ENCODE data around the gene SLC44A5. TPM values are rescaled to one million over a fixed set of nuclear protein-coding genes. Genes with fewer than 3 reads are reported as not detected.
"Not testable (repeated sequence)": the region's sequence is repeated elsewhere in the genome, so short reads cannot be mapped to it uniquely, and the experiment has no call there.

SLC44A5 gene
- total RNA-seq, 2 experiments from 2014 or later, result not detected

DNA sequence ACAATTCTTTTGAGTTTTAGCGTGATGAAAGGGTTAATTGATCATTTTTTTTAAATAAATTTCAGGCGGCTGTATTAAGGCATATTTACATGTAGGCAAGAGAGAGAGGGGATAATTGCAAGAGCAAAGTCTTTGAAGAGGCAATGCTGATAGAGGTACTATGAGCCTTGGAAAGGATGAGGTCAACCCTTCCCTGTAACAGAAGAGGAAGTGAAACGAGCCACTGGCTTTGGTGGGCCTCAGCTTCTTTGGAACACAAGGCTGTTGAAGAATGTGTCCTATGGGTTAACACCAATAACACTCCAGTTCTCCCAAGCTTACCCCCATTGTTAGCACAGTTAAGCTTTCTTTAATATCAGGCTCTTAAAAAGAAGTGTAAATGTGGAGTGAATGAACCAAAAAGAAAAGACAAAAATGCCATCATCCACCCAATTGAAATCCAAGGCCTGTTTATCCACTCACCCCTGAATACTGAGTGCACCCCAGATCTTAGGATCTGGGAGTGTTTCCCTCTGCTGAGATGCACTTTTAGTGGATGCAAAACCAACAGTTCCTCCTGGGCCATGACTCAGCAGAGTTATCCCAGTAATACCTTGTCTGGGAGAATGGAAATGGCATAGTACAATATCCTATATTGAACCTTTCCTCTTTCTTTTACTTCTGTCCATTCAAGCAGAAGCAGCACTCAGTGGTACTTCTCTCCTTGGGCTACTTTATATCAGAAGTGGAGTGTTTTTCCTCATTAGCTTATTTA lies 216.4 kb downstream of the SLC44A5 start:
- POLR2A ChIA-PET, result no interaction called here
- Mint-ChIP-seq H3K9me3 (ENCODE audit: low read depth) (peaks cover 7% of the 10 kb centered on the region), H3K27ac (no peak overlapping the region), H3K36me3 (ENCODE audit: low read depth) (no peaks in the 10 kb centered on the region), H3K27me3 (no peaks in the 10 kb centered on the region), H3K4me1 (no peaks in the 10 kb centered on the region), H3K4me3 (no peak overlapping the region)
- DNase-seq (no peak), ATAC-seq (no peak)
- intact Hi-C loops (cut with DNase I, micrococcal nuclease), result no loop called here
- CTCF ChIA-PET, result no interaction called here

DNA sequence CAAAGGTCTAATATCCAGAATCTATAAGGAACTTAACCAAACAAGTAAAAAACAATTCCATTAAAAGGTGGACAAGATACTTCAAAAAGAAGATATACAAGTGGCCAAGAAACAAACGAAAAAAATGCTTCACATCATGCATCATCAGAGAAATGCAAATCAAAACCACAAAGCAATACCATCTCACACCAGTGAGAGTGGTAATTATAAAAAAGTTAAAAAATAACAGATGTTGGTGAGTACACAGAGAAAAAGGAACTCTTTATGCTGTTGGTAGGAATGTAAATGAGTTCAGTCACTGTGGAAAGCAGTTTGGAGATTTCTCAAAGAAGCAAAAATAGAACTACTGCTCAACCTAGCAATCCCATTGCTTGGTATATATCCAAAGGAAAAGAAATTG lies 218.6 kb downstream of the SLC44A5 start:
- Mint-ChIP-seq H3K4me3 (no peak overlapping the region), H3K4me1 (no peaks in the 10 kb centered on the region), H3K9me3 (ENCODE audit: low read depth) (peaks cover 8% of the 10 kb centered on the region), H3K27me3 (no peaks in the 10 kb centered on the region), H3K27ac (no peak overlapping the region), H3K36me3 (ENCODE audit: low read depth) (no peaks in the 10 kb centered on the region)
- ATAC-seq, result no peak
- intact Hi-C loops (cut with DNase I, micrococcal nuclease), result no loop called here
- ChIA-PET CTCF (no interaction called here), POLR2A (no interaction called here)
- DNase-seq, result no peak

DNA sequence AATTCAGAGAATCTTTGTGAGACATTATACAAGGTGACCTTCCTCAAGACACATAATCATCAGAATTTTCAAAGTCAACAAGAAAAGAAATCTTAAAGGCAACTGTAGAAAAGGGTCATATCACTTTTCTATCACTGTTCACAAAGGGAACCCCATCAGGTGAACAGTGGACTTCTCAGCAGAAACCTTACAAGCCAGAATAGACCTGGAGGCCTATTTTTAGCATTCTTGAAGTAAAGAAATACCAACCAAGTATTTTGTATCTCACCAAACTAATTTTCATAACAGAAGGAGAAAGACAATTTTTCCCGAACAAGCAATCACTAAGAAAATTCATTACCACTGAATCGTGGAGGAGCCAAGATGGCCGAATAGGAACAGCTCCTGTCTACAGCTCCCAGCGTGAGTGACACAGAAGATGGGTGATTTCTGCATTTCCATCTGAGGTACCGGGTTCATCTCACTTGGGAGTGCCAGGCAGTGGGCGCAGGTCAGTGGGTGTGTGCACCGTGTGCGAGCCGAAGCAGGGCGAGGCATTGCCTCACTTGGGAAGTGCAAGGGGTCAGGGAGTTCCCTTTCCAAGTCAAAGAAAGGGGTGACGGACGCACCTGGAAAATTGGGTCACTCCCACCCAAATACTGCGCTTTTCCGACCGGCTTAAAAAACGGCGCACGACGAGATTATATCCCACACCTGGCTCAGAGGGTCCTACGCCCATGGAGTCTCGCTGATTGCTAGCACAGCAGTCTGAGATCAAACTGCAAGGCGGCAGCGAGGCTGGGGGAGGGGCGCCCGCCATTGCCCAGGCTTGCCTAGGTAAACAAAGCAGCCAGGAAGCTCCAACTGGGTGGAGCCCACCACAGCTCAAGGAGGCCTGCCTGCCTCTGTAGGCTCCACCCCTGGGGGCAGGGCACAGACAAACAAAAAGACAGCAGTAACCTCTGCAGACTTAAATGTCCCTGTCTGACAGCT lies 235.2 kb downstream of the SLC44A5 start:
- POLR2A ChIA-PET; H3K4me1 Mint-ChIP-seq; DNase-seq; H3K4me3 Mint-ChIP-seq; H3K27ac Mint-ChIP-seq; H3K9me3 Mint-ChIP-seq (ENCODE audit: low read depth); intact Hi-C loops (cut with DNase I, micrococcal nuclease); H3K36me3 Mint-ChIP-seq (ENCODE audit: low read depth); H3K27me3 Mint-ChIP-seq; CTCF ChIA-PET; ATAC-seq: not testable (repeated sequence)

DNA sequence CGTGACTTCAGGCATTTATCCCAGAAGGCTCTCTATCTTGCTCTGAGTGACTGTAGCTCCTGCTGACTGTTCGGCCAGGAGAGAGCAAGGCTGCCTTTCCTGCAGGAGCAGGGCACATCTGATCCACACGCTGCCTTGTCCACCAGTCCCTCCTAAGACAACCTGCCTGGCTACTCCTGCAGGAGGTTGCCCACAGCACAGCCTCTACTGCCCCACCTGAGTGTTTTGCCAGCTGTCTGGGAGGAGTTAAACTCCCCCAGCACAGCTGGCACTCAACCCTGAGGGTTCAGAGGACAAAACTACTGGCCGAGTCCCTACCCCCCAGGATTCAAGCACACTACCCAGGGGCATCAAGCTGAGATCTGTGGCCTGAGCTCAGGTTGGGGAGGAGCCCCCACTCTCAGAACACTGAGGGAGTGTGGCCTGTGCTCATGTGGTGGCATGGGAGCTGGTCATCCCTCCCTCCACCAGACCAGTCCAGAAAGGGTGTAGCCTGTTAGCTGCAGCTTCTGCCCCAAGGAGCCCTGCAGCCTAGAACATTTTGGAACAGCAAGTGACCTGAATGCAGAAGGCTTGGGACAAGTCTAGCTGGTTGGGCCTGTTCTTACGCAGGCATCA lies 237.3 kb downstream of the SLC44A5 start:
- no peak for ATAC-seq
- Mint-ChIP-seq H3K27me3 (no peaks in the 10 kb centered on the region), H3K9me3 (ENCODE audit: low read depth) (peaks cover 2% of the 10 kb centered on the region), H3K36me3 (ENCODE audit: low read depth) (no peaks in the 10 kb centered on the region), H3K27ac (no peak overlapping the region), H3K4me3 (no peak overlapping the region), H3K4me1 (no peaks in the 10 kb centered on the region)
- DNase-seq, result no peak
- CTCF ChIA-PET, result no interaction called here
- POLR2A ChIA-PET, result no interaction called here
- intact Hi-C loops (cut with DNase I, micrococcal nuclease), result no loop called here

DNA sequence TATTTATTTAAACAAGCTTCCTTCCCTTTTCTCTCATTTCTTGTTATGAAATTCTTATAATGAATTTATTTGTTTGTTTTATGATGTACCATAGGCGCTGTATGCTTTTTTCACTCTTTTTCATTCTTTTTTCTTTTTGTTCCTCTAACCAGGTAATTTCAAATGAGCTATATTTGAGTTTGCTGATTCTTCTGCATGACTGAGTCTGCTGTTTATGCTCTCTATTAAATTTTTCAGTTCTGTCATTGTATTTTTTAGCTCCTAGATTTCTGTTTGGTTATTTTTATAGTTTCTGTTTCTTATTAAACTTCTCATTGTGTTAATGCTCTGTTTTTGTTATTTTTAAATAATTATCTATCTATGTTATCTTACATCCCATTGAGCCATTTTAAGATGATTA lies 244.3 kb downstream of the SLC44A5 start:
- Mint-ChIP-seq H3K36me3 (ENCODE audit: low read depth) (peaks cover 2% of the 10 kb centered on the region), H3K27ac (no peak overlapping the region), H3K27me3 (no peaks in the 10 kb centered on the region), H3K9me3 (ENCODE audit: low read depth) (peaks cover 15% of the 10 kb centered on the region), H3K4me3 (no peak overlapping the region), H3K4me1 (no peaks in the 10 kb centered on the region)
- DNase-seq, result no peak
- ChIA-PET CTCF (no interaction called here), POLR2A (no interaction called here)
- intact Hi-C loops (cut with DNase I, micrococcal nuclease), result no loop called here
- no peak for ATAC-seq

DNA sequence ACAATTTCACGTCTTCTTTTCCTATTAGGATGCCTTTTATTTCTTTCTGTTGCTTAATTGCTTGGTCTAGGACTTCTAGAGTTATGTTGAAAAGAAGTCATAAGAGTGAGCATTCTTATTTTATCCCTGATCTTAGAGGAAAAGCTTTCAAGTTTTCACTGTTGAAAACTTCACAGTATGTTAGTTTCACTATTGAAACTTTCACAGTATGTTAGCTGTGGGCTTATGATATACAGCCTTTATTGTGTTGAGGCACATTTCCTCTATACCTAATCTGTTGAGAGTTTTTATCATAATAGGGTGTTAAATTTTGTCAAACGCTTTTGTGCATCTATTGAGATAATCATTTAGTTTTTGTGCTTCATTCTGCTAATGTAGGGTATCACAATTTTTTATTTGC lies 249.7 kb downstream of the SLC44A5 start:
- Mint-ChIP-seq H3K9me3 (ENCODE audit: low read depth) (peaks cover 9% of the 10 kb centered on the region), H3K36me3 (ENCODE audit: low read depth) (no peaks in the 10 kb centered on the region), H3K4me3 (no peak overlapping the region), H3K4me1 (no peaks in the 10 kb centered on the region), H3K27me3 (no peaks in the 10 kb centered on the region), H3K27ac (no peak overlapping the region)
- no peak for DNase-seq
- intact Hi-C loops (cut with DNase I, micrococcal nuclease), result no loop called here
- CTCF ChIA-PET, result no interaction called here
- no peak for ATAC-seq
- POLR2A ChIA-PET, result no interaction called here

DNA sequence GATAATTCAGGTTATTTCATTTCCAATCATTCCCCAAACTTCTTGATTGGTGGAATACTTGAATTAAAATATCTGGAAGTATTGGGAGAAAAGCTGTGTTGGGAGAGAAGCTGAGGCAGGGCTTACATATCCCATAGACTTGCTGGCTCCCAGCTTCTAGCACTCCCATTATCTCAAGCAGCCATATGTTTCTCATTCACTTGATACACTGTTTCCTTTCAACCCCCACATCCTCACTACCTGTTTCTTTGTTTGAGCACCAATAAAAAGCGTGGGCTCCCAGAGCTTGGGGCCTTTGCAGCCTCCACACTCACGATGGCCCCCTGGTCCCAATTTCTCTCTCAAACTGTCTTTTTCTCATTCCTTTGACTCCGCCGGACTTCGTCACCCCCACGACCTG lies 256.6 kb downstream of the SLC44A5 start:
- POLR2A ChIA-PET; H3K9me3 Mint-ChIP-seq (ENCODE audit: low read depth); CTCF ChIA-PET; H3K27ac Mint-ChIP-seq; ATAC-seq; H3K27me3 Mint-ChIP-seq; DNase-seq; intact Hi-C loops (cut with DNase I, micrococcal nuclease); H3K4me1 Mint-ChIP-seq; H3K36me3 Mint-ChIP-seq (ENCODE audit: low read depth); H3K4me3 Mint-ChIP-seq: not testable (repeated sequence)

DNA sequence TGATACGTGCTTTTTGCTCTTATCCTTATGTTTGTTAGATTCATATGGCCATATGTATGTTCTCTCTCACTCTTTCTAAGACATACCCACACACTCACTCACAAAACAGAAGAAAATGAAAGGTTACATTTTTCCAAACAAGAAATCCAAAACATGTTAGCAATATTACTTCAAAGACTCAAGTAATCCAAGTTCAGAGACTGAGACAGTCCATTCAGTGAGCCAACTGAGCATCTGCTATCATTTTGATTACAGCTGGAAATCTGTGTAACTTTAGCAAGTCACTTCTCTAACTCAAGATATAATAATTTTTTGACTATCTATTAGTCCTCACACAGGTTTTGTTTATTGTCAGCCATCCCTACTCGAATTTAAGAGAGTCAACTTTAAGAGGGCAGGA lies 257.9 kb downstream of the SLC44A5 start:
- H3K4me3 Mint-ChIP-seq, result no peak overlapping the region
- H3K27me3 Mint-ChIP-seq, result no peaks in the 10 kb centered on the region
- no peaks in the 10 kb centered on the region for H3K9me3 Mint-ChIP-seq (ENCODE audit: low read depth)

DNA sequence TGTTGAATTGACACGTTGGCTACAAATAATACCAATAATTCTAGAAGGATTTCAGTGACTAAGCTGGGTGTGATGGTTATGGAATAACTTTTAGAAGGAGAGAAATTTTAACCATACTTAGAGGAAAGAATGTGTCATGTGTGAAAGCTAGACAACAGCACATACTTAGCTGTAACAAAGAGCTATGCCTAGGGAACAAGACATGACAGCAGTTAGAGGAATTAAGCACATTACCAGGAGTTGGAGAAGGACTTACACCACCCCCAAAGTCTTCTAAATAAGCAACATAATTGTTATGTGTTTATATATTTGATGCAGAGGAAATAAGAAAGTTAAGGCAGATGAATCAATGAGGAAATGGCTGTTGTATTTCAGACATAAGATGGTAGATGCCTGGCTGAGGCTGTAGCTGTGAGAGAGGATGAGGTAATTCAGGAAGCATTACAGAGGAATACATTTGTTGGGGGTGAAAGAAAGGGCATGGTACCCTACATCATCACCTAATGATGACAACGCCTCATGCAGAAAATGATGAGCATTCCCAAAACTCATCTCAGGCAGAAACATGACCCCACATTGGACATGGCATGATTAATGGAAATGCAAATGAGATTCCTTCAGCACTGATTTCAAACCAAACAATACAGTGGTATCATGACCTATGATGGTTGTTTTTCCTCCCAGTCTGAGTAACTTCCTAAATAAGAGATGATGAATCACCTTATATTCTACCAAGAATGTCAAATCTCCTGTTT lies 265.2 kb downstream of the SLC44A5 start:
- Mint-ChIP-seq H3K4me1 (no peaks in the 10 kb centered on the region), H3K9me3 (ENCODE audit: low read depth) (no peaks in the 10 kb centered on the region), H3K36me3 (ENCODE audit: low read depth) (no peaks in the 10 kb centered on the region), H3K27me3 (peaks cover 2% of the 10 kb centered on the region), H3K27ac (no peak overlapping the region), H3K4me3 (no peak overlapping the region)
- ChIA-PET POLR2A (no interaction called here), CTCF (no interaction called here)
- ATAC-seq (no peak), DNase-seq (no peak)
- intact Hi-C loops (cut with DNase I, micrococcal nuclease), result no loop called here

More for the DNA sequence above, 257.9 kb downstream of the SLC44A5 start:
- DNase-seq (no peak), ATAC-seq (no peak)
- no peak overlapping the region for H3K27ac Mint-ChIP-seq
- no peaks in the 10 kb centered on the region for H3K4me1 Mint-ChIP-seq
- ChIA-PET CTCF (no interaction called here), POLR2A (no interaction called here)
- intact Hi-C loops (cut with DNase I, micrococcal nuclease), result no loop called here
- H3K36me3 Mint-ChIP-seq (ENCODE audit: low read depth), result no peaks in the 10 kb centered on the region

DNA sequence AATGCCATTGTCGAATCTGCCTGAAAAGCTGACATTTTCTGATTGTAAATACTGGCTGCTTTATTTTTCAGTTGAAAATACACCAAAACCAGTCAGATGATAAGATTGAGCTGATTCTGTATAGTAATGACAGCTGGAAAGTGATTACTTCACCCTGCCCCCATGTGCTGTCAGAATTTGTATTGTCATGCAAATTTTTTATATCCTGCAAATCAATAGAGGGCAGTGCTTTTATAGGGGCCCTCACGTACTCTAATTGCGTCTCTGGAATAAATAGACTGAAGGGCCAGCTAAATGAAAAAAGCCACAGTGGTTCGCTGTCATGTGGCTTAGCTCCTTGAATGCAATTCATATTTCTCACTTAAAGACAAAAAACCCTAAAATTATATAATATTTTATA lies 268.1 kb downstream of the SLC44A5 start:
- ATAC-seq (no peak), DNase-seq (no peak)
- ChIA-PET CTCF (no interaction called here), POLR2A (no interaction called here)
- H3K27me3 Mint-ChIP-seq, result peaks cover 2% of the 10 kb centered on the region
- no peak overlapping the region for H3K4me3 Mint-ChIP-seq
- no peaks in the 10 kb centered on the region for H3K4me1 Mint-ChIP-seq
- H3K9me3 Mint-ChIP-seq (ENCODE audit: low read depth), result no peaks in the 10 kb centered on the region
- no peaks in the 10 kb centered on the region for H3K36me3 Mint-ChIP-seq (ENCODE audit: low read depth)
- no peak overlapping the region for H3K27ac Mint-ChIP-seq
- intact Hi-C loops (cut with DNase I, micrococcal nuclease), result no loop called here

DNA sequence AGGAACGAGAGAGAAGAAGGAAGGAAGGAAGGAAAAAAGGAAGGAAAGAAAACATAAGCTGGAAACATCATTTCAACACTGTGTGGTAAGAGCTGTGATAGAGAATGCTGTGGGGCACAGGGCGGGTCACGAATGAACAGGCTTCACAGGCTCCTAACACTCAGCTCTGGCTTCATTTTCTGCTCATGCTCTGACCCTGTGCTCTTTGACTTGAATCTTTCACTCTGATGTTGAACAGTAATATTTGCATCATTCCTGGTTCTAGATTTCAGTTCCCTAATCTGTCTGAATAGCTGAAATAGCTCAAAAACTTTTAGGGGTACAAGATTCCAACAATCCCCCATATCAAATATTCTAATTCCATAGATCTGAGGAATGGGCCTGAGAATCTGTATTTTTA lies 269.4 kb downstream of the SLC44A5 start:
- Mint-ChIP-seq H3K9me3 (ENCODE audit: low read depth) (no peaks in the 10 kb centered on the region), H3K4me1 (no peaks in the 10 kb centered on the region), H3K27ac (no peak overlapping the region), H3K27me3 (peaks cover 2% of the 10 kb centered on the region), H3K36me3 (ENCODE audit: low read depth) (no peaks in the 10 kb centered on the region), H3K4me3 (no peak overlapping the region)
- intact Hi-C loops (cut with DNase I, micrococcal nuclease), result no loop called here
- DNase-seq, result no peak
- POLR2A ChIA-PET, result no interaction called here
- no peak for ATAC-seq
- CTCF ChIA-PET, result no interaction called here

All from activated CD4-positive, alpha-beta T cell treated with anti-CD3 and anti-CD28 coated beads for 36 hours (primary cell).